ENCODE data around the gene ADAMTSL5. TPM values are rescaled to one million over a fixed set of nuclear protein-coding genes. Genes with fewer than 3 reads are reported as not detected.
A peak's percentile ranks its signal among the peaks of the same experiment; 100 is the strongest.

ADAMTSL5 gene
- total RNA-seq, 1 donor from 2014 or later: 0.83 TPM

DNA sequence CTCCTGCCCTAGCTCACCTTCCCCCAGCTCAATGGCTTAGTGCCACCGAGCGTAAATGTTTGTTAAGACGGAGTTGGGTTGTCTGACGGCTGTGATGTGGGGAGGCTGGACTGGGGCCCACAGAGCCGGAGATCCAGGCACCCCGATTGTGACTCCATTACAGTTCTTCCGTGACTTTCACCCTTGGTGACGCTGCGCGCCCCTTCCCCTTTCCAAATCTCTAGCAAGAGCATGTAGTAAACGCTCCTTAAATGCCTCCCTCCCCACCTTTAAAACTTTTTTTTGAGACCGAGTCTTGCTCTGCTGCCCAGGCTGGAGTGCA, 21.0 kb downstream of the ADAMTSL5 start:
- DNase-seq: no peak
- peaks cover 10% of the 10 kb centered on the region for H3K4me1 Mint-ChIP-seq (ENCODE audit: low read depth, unreplicated experiment)
- peak overlapping the region; percentile 87 for H3K4me3 Mint-ChIP-seq (ENCODE audit: unreplicated experiment)
- TF ChIP-seq, protein P1, sequence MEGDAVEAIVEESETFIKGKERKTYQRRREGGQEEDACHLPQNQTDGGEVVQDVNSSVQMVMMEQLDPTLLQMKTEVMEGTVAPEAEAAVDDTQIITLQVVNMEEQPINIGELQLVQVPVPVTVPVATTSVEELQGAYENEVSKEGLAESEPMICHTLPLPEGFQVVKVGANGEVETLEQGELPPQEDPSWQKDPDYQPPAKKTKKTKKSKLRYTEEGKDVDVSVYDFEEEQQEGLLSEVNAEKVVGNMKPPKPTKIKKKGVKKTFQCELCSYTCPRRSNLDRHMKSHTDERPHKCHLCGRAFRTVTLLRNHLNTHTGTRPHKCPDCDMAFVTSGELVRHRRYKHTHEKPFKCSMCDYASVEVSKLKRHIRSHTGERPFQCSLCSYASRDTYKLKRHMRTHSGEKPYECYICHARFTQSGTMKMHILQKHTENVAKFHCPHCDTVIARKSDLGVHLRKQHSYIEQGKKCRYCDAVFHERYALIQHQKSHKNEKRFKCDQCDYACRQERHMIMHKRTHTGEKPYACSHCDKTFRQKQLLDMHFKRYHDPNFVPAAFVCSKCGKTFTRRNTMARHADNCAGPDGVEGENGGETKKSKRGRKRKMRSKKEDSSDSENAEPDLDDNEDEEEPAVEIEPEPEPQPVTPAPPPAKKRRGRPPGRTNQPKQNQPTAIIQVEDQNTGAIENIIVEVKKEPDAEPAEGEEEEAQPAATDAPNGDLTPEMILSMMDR (IDR thresholded peaks at IDR 0.05; ENCODE audit: partially characterized antibody, unreplicated experiment): no peak
- no peak overlapping the region for H3K27ac Mint-ChIP-seq (ENCODE audit: unreplicated experiment)
- H3K27me3 Mint-ChIP-seq (ENCODE audit: unreplicated experiment): peaks cover 8% of the 10 kb centered on the region
- no peaks in the 10 kb centered on the region for H3K36me3 Mint-ChIP-seq (ENCODE audit: unreplicated experiment)
- peaks cover 5% of the 10 kb centered on the region for H3K9me3 Mint-ChIP-seq (ENCODE audit: unreplicated experiment)

DNA sequence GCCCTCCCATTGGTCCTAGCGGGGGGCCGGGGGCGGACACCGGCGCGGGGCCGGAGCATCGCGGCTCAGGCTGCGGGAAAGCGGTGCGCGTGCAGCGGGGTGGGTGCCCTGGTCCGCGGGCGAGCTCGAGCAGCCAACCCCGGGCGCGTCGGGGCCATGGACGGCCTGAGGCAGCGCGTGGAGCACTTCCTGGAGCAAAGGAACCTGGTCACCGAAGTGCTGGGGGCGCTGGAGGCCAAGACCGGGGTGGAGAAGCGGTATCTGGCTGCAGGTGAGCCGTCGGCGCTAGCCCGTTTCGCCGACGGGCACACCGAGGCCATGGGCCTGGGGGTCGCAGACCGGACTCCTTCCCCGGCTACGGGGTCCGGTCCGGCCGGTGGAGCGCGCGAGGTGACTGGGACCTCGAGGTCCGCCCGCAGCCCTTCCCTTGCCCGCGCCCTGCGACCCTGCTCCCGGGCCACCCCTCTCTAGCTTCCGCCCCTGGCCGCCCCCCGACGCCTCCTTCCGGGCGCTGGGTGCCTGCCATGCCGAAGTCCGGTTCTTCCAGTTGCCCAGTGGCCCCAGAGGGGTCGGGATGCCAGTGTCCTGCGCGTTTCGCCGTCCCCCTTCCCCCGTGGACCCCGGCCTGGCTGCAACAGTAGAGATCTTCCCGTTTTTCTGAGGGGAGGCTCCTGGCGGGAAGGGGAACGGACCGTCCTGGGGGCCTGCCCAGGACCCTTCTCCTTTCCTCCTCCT, 21.5 kb downstream of the ADAMTSL5 start, which contains the start of gene REEP6:
Gene REEP6 (plus strand): TSS at position 68 of the 735 bp plus-strand sequence. CDS start 89 bp downstream, at position 157.
- Mint-ChIP-seq H3K27me3 (ENCODE audit: unreplicated experiment) (peaks cover 8% of the 10 kb centered on the region), H3K4me3 (ENCODE audit: unreplicated experiment) (peak within 1 kb of the TSS; percentile 95), H3K9me3 (ENCODE audit: unreplicated experiment) (peaks cover 5% of the 10 kb centered on the region), H3K27ac (ENCODE audit: unreplicated experiment) (peak within 1 kb of the TSS; percentile 97), H3K4me1 (ENCODE audit: low read depth, unreplicated experiment) (peaks cover 10% of the 10 kb centered on the region), H3K36me3 (ENCODE audit: unreplicated experiment) (no peaks in the 10 kb centered on the region)
- TF ChIP-seq, protein P1 (IDR thresholded peaks at IDR 0.05; ENCODE audit: partially characterized antibody, unreplicated experiment): no peak
- no peak for DNase-seq

GRCh38 chr19:1490311-1491113, 22.3 kb downstream of the ADAMTSL5 start, which contains the start of gene PCSK4:
TSS of gene PCSK4 (minus strand) at chr19:1490350. CDS start at chr19:1490346, 4 bp downstream.
- Mint-ChIP-seq H3K4me3 (ENCODE audit: unreplicated experiment) (peak within 1 kb of the TSS; percentile 95), H3K36me3 (ENCODE audit: unreplicated experiment) (no peaks in the 10 kb centered on the region), H3K9me3 (ENCODE audit: unreplicated experiment) (peaks cover 5% of the 10 kb centered on the region), H3K27ac (ENCODE audit: unreplicated experiment) (peak within 1 kb of the TSS; percentile 97), H3K4me1 (ENCODE audit: low read depth, unreplicated experiment) (peaks cover 10% of the 10 kb centered on the region), H3K27me3 (ENCODE audit: unreplicated experiment) (peaks cover 8% of the 10 kb centered on the region)
- peak; percentile 98 for DNase-seq
- TF ChIP-seq, protein P1 (IDR thresholded peaks at IDR 0.05; ENCODE audit: partially characterized antibody, unreplicated experiment): no peak

DNA sequence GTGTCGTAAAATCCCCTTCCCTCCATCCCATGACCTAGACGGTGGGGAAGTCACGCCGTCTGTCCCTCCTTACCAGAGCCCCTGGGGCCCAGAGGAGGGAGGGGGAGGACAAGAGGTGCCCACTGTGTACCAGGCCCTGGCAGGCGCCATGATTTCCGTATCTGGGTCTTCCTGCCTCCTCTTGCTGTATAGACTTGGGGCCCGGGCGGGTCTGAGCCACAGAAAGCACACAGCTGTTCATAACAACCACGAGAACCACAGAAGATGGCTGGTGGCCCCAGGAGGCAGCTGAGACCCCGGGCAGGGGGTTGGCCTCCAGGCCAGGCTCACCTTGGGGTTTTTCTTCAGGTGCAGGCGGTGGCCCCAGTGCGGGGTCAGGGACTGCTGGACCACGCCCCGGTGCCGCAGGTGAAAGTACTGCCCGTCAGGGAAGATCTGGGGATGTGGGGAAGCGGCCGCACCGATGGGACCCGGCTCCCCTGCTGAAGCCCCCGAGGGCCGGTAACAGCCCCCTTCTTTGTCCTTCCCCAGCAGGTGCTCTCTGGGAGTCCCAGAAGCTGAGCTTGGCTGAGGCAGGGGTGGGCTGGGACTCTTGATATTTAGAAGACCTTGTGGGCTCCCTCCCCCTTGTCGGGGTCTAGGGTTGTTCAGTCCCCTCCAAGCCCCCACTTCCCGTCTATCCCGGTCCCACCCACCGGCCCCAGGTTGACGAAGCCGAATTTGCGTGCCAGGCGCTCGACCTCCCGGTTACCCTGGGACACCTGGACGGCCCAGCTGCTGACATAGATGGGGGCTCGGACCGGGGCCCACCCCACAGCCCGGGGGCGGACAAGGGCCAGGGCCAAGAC, 23.1 kb downstream of the ADAMTSL5 start:
- Mint-ChIP-seq H3K27me3 (ENCODE audit: unreplicated experiment) (peaks cover 8% of the 10 kb centered on the region), H3K36me3 (ENCODE audit: unreplicated experiment) (no peaks in the 10 kb centered on the region), H3K9me3 (ENCODE audit: unreplicated experiment) (peaks cover 5% of the 10 kb centered on the region), H3K4me1 (ENCODE audit: low read depth, unreplicated experiment) (peaks cover 10% of the 10 kb centered on the region), H3K4me3 (ENCODE audit: unreplicated experiment) (peak overlapping the region; percentile 74), H3K27ac (ENCODE audit: unreplicated experiment) (no peak overlapping the region)
- DNase-seq: peak; percentile 25
- TF ChIP-seq, protein P1 (IDR thresholded peaks at IDR 0.05; ENCODE audit: partially characterized antibody, unreplicated experiment): no peak

All from glutamatergic neuron (in vitro differentiated cells).